AG10803 (cell line): ENCODE data around the gene PHKB.
"Not testable (repeated sequence)": the region's sequence is repeated elsewhere in the genome, so short reads cannot be mapped to it uniquely, and the experiment has no call there.

Experiments
- DNase-seq: peaks from one replicate; pipeline ENCODE4 v3.0.0; 2010; ENCODE audit warnings: low read depth
- H3K4me3 ChIP-seq: 2 replicates; pipeline ENCODE4 v1.5.1; 2011; ENCODE audit warnings: mild to moderate bottlenecking, low read length, control low read depth
- CTCF ChIP-seq: conservative IDR thresholded peaks from 2 replicates; pipeline ENCODE4 v1.5.1; 2011; ENCODE audit warnings: mild to moderate bottlenecking, low read length, control low read depth, inconsistent platforms

PHKB gene

GRCh38 chr16:47538472-47538871, 77.3 kb downstream of the PHKB start:
- no peak overlapping the region for H3K4me3 ChIP-seq
- no peak for DNase-seq
- TF ChIP-seq CTCF = no peak

- not testable (repeated sequence) for H3K4me3 ChIP-seq, DNase-seq
Measured at GRCh38 chr16:47539707-47540670, 78.9 kb downstream of the PHKB start.

- not testable (repeated sequence) for H3K4me3 ChIP-seq, DNase-seq
Measured at GRCh38 chr16:47541135-47541534, 80.0 kb downstream of the PHKB start.

GRCh38 chr16:47544255-47544654, 83.1 kb downstream of the PHKB start:
- not testable (repeated sequence) for H3K4me3 ChIP-seq, DNase-seq

GRCh38 chr16:47551185-47551584, 90.1 kb downstream of the PHKB start:
- not testable (repeated sequence) for DNase-seq, H3K4me3 ChIP-seq

GRCh38 chr16:47551767-47552166, 90.6 kb downstream of the PHKB start:
- not testable (repeated sequence) for H3K4me3 ChIP-seq, DNase-seq

- no peak overlapping the region for H3K4me3 ChIP-seq
- no peak for DNase-seq
- no peak for TF ChIP-seq CTCF
Measured at GRCh38 chr16:47553853-47554564, 92.9 kb downstream of the PHKB start.

GRCh38 chr16:47554587-47554986, 93.5 kb downstream of the PHKB start:
- not testable (repeated sequence) for DNase-seq, H3K4me3 ChIP-seq

- H3K4me3 ChIP-seq = no peak overlapping the region
- TF ChIP-seq CTCF = no peak
- no peak for DNase-seq
Measured at GRCh38 chr16:47561286-47561685, 100.2 kb downstream of the PHKB start.

GRCh38 chr16:47562366-47562765, 101.2 kb downstream of the PHKB start:
- no peak overlapping the region for H3K4me3 ChIP-seq
- no peak for TF ChIP-seq CTCF
- DNase-seq = no peak
